ENCODE data around the gene ZNF292. TPM values are rescaled to one million over a fixed set of nuclear protein-coding genes. Genes with fewer than 3 reads are reported as not detected.

ZNF292 gene
- total and polyA plus RNA-seq, 8 donors = 4.2 to 28.5 (median 16.3) TPM

DNA sequence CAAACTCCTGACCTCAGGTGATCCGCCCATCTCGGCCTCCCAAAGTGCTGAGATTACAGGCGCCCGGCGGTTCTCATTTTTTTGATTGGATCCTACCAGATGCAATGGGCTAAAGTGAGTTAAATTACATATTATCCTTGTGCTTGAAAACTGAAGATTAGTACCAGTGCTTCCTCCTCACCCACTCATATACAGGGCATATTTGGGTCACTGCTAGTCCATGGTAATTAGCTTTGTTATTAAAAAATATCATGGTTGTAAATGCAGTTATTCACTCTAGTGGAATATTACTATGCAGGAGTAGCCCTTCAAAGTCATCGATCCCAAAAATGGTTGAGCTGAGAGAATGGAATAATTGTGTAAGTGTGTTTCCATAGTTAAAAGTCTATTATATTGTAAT, 26.5 kb downstream of the ZNF292 start:
- DNase-seq (no peak), ATAC-seq (no peak), FAIRE-seq (no peak)
- WGBS, 2 donors = 95 to 100% methylated on average over 6 of the region's 6 CpGs
- peaks cover 0 to 9% (median 0%) of the 10 kb centered on the region in 3 donors for H3K36me3 ChIP-seq
- H3K27me3 ChIP-seq = no peaks in the 10 kb centered on the region
- peaks cover 0 to 4% (median 0%) of the 10 kb centered on the region in 3 donors for H3K4me1 ChIP-seq
- no peak overlapping the region for H3K4me3 ChIP-seq
- TF ChIP-seq, protein P1, sequence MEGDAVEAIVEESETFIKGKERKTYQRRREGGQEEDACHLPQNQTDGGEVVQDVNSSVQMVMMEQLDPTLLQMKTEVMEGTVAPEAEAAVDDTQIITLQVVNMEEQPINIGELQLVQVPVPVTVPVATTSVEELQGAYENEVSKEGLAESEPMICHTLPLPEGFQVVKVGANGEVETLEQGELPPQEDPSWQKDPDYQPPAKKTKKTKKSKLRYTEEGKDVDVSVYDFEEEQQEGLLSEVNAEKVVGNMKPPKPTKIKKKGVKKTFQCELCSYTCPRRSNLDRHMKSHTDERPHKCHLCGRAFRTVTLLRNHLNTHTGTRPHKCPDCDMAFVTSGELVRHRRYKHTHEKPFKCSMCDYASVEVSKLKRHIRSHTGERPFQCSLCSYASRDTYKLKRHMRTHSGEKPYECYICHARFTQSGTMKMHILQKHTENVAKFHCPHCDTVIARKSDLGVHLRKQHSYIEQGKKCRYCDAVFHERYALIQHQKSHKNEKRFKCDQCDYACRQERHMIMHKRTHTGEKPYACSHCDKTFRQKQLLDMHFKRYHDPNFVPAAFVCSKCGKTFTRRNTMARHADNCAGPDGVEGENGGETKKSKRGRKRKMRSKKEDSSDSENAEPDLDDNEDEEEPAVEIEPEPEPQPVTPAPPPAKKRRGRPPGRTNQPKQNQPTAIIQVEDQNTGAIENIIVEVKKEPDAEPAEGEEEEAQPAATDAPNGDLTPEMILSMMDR (IDR thresholded peaks at IDR 0.05) = no peak
- no peak overlapping the region for H3K27ac ChIP-seq
- intact Hi-C loops (cut with DNase I) = no loop called here
- no peaks in the 10 kb centered on the region for H3K9me3 ChIP-seq

DNA sequence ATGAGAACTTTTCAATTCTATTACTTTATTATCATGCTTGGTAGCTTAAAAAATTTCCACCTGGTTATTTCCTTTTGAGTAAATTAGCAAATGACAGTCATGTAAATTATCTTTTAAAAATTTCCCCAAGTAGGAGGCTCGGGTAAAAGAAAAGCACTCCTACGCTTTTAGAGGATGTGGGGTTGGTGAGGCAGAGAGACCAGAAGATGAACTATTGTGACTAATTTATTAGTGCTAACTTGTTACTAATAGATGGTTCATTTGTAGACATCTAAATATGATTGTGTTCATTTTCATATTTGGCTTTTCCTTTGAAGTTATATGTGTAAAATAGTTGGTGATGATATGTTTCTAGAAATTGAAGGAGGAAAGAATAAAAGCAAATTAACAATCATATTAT, 27.0 kb downstream of the ZNF292 start:
- no peak overlapping the region for H3K27ac ChIP-seq
- H3K27me3 ChIP-seq = no peaks in the 10 kb centered on the region
- no peak overlapping the region for H3K4me3 ChIP-seq
- intact Hi-C loops (cut with DNase I) = no loop called here
- DNase-seq = no peak
- 90 to 91% methylated on average over 2 of the region's 2 CpGs for WGBS, 2 donors
- H3K4me1 ChIP-seq = peaks cover 0 to 4% (median 0%) of the 10 kb centered on the region in 3 donors
- peaks cover 0 to 9% (median 0%) of the 10 kb centered on the region in 3 donors for H3K36me3 ChIP-seq
- no peaks in the 10 kb centered on the region for H3K9me3 ChIP-seq
- TF ChIP-seq, protein P1 (IDR thresholded peaks at IDR 0.05) = no peak
- ATAC-seq = no peak
- FAIRE-seq = no peak

DNA sequence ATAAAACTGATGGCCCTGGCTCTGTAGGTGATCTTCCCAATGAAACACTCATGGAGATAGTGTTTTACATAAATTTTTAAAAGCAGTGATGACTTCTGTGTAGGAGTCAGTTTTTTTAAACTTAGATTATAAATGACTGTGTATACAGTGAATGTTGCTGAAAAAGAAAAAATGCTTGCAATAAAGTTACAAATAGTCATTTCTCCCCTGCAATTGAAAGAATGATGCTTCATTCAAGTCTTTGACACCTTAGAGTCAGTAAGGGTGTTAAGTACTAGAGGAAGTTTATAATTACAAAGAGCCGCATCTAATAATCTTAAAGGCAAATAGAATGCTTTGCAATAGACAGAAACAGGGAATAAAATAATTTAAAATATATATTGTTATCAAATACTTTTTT, 27.6 kb downstream of the ZNF292 start:
- peaks cover 0 to 4% (median 0%) of the 10 kb centered on the region in 3 donors for H3K4me1 ChIP-seq
- H3K27me3 ChIP-seq = no peaks in the 10 kb centered on the region
- 96 to 97% methylated on average over 1 of the region's 1 CpG for WGBS, 2 donors
- intact Hi-C loops (cut with DNase I) = no loop called here
- H3K36me3 ChIP-seq = peaks cover 0 to 9% (median 0%) of the 10 kb centered on the region in 3 donors
- ATAC-seq (no peak), FAIRE-seq (no peak), DNase-seq (no peak)
- no peak overlapping the region for H3K27ac ChIP-seq
- TF ChIP-seq, protein P1 (IDR thresholded peaks at IDR 0.05) = no peak
- H3K9me3 ChIP-seq = no peaks in the 10 kb centered on the region
- no peak overlapping the region for H3K4me3 ChIP-seq

DNA sequence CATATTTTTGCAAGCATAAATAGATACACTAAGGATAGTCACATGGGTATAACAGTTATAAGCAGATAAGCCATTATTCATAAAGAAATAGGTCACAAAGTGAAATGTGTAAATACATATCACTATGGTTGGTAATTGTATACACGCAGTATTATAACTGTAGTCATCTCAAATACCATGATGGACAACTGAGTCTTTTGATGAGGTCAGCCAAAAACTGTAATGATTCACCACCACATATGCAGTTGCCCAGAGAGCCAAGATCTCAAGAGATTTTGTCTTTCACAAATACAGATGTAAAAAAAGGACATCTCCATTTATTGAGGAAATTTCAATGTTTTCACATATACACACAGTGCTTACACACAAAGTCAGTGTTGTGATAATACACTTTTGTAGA, 28.3 kb downstream of the ZNF292 start:
- Histone ChIP-seq H3K4me1 (peaks cover 0 to 4% (median 0%) of the 10 kb centered on the region in 3 donors), H3K27me3 (no peaks in the 10 kb centered on the region), H3K4me3 (no peak overlapping the region), H3K27ac (no peak overlapping the region), H3K9me3 (no peaks in the 10 kb centered on the region), H3K36me3 (peaks cover 0 to 9% (median 0%) of the 10 kb centered on the region in 3 donors)
- DNase-seq = no peak
- TF ChIP-seq, protein P1 (IDR thresholded peaks at IDR 0.05) = no peak
- intact Hi-C loops (cut with DNase I) = no loop called here
- ATAC-seq = no peak
- WGBS, 2 donors = 97% methylated on average over 1 of the region's 1 CpG
- FAIRE-seq = no peak

DNA sequence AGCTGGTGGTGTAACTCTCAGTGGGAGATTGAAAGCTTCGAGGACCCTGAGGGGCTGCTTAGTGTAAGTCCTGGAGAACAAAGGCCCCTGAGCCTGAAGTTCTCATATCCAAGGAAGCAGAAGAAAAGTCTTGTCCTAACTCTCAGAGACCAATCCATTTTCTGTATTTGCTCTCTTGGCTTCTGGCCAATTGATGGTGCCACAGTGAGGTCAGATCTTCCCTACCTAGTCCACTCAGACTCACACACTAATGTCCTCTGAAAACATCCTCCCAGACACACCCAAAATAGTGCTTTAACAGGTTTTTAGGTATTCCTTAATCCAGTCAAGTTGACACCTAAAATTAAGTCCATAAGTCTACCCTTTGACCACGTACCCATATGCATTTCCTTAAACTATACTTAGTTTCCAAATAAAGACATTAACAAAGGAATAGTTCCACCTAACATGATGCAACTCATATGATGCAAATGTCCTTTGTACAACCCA, 29.4 kb downstream of the ZNF292 start:
- TF ChIP-seq, protein P1 (IDR thresholded peaks at IDR 0.05) = no peak
- Histone ChIP-seq H3K27me3 (no peaks in the 10 kb centered on the region), H3K4me3 (no peak overlapping the region), H3K9me3 (no peaks in the 10 kb centered on the region), H3K27ac (no peak overlapping the region), H3K36me3 (peaks cover 0 to 9% (median 0%) of the 10 kb centered on the region in 3 donors), H3K4me1 (peaks cover 0 to 4% (median 0%) of the 10 kb centered on the region in 3 donors)
- no peak for ATAC-seq
- intact Hi-C loops (cut with DNase I) = no loop called here
- DNase-seq = no peak
- WGBS, 2 donors = 94 to 95% methylated on average over 2 of the region's 2 CpGs
- FAIRE-seq = no peak
